CD4-positive, CD25-positive, alpha-beta regulatory T cell (primary cell): ENCODE measurements around the gene UBE2G1. TPM values are rescaled to one million over a fixed set of nuclear protein-coding genes. Genes with fewer than 3 reads are reported as not detected.

Experiments used
- ATAC-seq, 2 donors: fragments of 150-1000 bp; cut with Tn5 transposase; one replicate each; pipeline ENCODE4 v1.10.0; 2021; ENCODE audit warnings: low read depth in 2 of 2, moderate number of reproducible peaks in 2 of 2, moderate library complexity in 1 of 2
- DNase-seq, 3 donors: peaks; one replicate each; pipeline versions ENCODE4 v3.0.0 to v3.0.0-alpha.2; 2012 to 2022; ENCODE audit warnings: mixed read lengths in 1 of 3
- H3K27ac ChIP-seq: one replicate; pipeline ENCODE4 v1.7.0; 2013; ENCODE audit warnings: mild to moderate bottlenecking, low read length; ENCODE audit not compliant: insufficient read depth, poor library complexity, severe bottlenecking
- H3K27me3 ChIP-seq: one replicate; pipeline ENCODE4 v1.7.0; 2013; ENCODE audit warnings: low read length; ENCODE audit not compliant: control insufficient read depth, insufficient read depth
- H3K36me3 ChIP-seq: one replicate; pipeline ENCODE4 v1.7.0; 2013; ENCODE audit warnings: mild to moderate bottlenecking, low read length, moderate library complexity; ENCODE audit not compliant: control insufficient read depth, insufficient read depth
- H3K4me1 ChIP-seq: 2 replicates; pipeline ENCODE4 v1.7.0; 2013; ENCODE audit warnings: mild to moderate bottlenecking, low read length; ENCODE audit not compliant: insufficient read depth, control insufficient read depth, poor library complexity, severe bottlenecking
- H3K4me3 ChIP-seq: one replicate; pipeline ENCODE4 v1.7.0; 2013; ENCODE audit warnings: low read depth, mild to moderate bottlenecking, low read length, moderate library complexity
- H3K9me3 ChIP-seq, 2 experiments: 1 replicate in 1 of 2; 2 replicates in 1 of 2; pipeline ENCODE4 v1.7.0; 2013; ENCODE audit warnings: low read length in 2 of 2, mild to moderate bottlenecking in 1 of 2, moderate library complexity in 1 of 2; ENCODE audit not compliant: control insufficient read depth in 2 of 2
- H3K27ac Mint-ChIP-seq, 3 donors: one replicate each; pipeline ENCODE4 v1.8.0; 2020 to 2022; ENCODE audit warnings: mild to moderate bottlenecking in 3 of 3, mixed read lengths in 3 of 3, moderate library complexity in 2 of 3
- H3K27me3 Mint-ChIP-seq: one replicate; pipeline ENCODE4 v1.8.0; 2022; ENCODE audit warnings: mild to moderate bottlenecking, mixed read lengths
- H3K36me3 Mint-ChIP-seq: one replicate; pipeline ENCODE4 v1.8.0; 2020; ENCODE audit warnings: mixed read lengths
- H3K4me1 Mint-ChIP-seq, 4 donors: one replicate each; pipeline ENCODE4 v1.8.0; 2020 to 2022; ENCODE audit warnings: mixed read lengths in 4 of 4, mild to moderate bottlenecking in 1 of 4
- H3K4me3 Mint-ChIP-seq, 4 donors: one replicate each; pipeline ENCODE4 v1.8.0; 2020 to 2022; ENCODE audit warnings: mild to moderate bottlenecking in 4 of 4, mixed read lengths in 4 of 4, moderate library complexity in 3 of 4
- H3K9me3 Mint-ChIP-seq, 7 donors: one replicate each; pipeline ENCODE4 v1.8.0; 2020 to 2022; ENCODE audit warnings: mixed read lengths in 7 of 7, mild to moderate bottlenecking in 3 of 7, moderate library complexity in 2 of 7
- polyA plus RNA-seq, 4 donors: library from polyadenylated mRNA; unstranded; fragments of 300-500 nt; fragmentation: Illumina TruSeq; gene quantifications; one replicate each; pipeline ENCODE4 v1.2.3, GENCODE V29; 2021
- total RNA-seq: library from RNA; stranded (reverse); gene quantifications from one replicate; pipeline ENCODE4 v1.2.3, GENCODE V29; 2022

The UBE2G1 gene
- total and polyA plus RNA-seq, 5 donors from 2014 or later = 55.0 to 67.9 (median 61.0) TPM

DNA sequence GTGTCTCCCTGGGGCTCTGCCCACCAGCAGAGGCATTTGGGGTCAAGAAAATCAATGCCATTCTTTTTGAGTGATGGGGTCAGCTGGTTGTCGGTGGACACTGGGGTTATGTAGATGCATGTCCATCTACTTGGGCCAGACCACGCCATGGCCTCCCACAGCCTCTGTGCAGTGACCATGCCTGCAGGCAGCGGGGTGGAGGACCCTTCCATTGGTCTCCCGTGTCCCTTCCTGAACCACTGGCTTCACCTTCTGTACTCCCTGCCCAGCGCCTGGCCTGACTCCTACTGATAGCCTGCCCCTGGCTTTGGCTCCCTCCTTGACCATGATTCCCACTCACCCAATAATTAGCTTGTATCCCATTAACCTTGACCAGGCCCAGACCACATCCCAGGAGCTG is 39.2 kb upstream of the UBE2G1 start:
- ATAC-seq (no peak), DNase-seq (no peak)
- Mint-ChIP-seq H3K36me3 (no peaks in the 10 kb centered on the region), H3K4me3 (no peak overlapping the region), H3K4me1 (no peaks in the 10 kb centered on the region), H3K27me3 (peaks cover 7% of the 10 kb centered on the region), H3K27ac (peak overlapping the region in 1 of 3 donors; percentile 25), H3K9me3 (no peaks in the 10 kb centered on the region)
- Histone ChIP-seq H3K4me1 (no peaks in the 10 kb centered on the region), H3K36me3 (no peaks in the 10 kb centered on the region), H3K4me3 (no peak overlapping the region), H3K9me3 (no peaks in the 10 kb centered on the region), H3K27me3 (no peaks in the 10 kb centered on the region), H3K27ac (no peak overlapping the region)

DNA sequence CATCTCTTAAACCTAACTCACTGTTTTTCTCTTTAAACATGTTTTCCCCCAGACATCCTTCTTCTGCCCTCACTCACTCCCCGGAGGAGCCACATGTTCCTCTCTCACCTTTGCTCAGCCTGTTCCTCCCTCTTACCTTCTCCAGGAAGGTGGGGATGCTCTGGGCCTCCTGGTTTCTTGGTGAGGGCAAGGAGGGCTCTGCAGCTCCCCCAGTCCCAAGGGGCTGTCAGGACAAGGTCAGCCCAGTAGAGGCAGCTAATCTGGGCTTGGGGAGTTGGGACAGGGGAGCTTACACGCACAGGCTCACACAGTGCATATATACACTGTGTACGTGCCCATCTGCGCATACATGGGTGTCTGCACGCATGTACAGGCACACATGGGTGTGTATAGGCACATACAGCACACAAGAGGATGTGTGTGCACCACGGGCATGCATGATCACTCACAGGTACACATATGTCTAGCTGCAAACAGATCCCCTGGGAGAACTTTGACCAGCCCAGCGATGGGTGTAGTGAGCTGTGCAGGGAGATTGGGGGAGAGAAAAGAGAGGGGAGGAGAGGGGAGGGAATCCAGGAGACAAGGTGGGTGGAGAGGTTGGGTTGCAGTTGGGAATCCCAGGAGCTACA is 38.7 kb upstream of the UBE2G1 start:
- no peak overlapping the region for H3K27ac ChIP-seq
- DNase-seq = no peak
- no peaks in the 10 kb centered on the region for H3K36me3 Mint-ChIP-seq
- H3K4me3 ChIP-seq = no peak overlapping the region
- ATAC-seq = no peak
- H3K36me3 ChIP-seq = no peaks in the 10 kb centered on the region
- peak overlapping the region in 1 of 4 donors; percentile 32 for H3K4me3 Mint-ChIP-seq
- H3K27ac Mint-ChIP-seq = peak overlapping the region in 1 of 3 donors; percentile 62
- no peaks in the 10 kb centered on the region for H3K4me1 Mint-ChIP-seq
- no peaks in the 10 kb centered on the region for H3K4me1 ChIP-seq
- H3K27me3 ChIP-seq = no peaks in the 10 kb centered on the region
- H3K27me3 Mint-ChIP-seq = peaks cover 7% of the 10 kb centered on the region
- H3K9me3 Mint-ChIP-seq = no peaks in the 10 kb centered on the region
- H3K9me3 ChIP-seq = no peaks in the 10 kb centered on the region

DNA sequence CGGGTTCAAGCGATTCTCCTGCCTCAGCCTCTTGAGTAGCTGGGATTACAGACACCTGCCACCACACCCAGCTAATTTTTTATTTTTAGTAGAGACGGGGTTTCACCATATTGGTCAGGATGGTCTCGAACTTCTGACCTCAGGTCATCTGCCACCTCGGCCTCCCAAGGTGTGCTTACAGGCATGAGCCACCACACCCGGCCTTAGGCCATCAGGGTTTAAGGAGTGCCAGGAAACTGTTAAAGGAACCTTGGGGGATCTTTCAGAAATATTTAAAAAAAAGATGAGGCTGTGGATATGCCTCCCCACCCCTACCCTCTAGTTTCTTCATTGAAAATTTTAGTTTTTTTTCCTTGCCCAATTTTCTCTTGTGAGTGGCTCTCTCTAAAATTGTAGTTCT is 31.4 kb upstream of the UBE2G1 start:
- no peaks in the 10 kb centered on the region for H3K9me3 ChIP-seq
- peak overlapping the region in 1 of 3 donors; percentile 26 for H3K27ac Mint-ChIP-seq
- no peaks in the 10 kb centered on the region for H3K9me3 Mint-ChIP-seq
- no peak for DNase-seq
- no peaks in the 10 kb centered on the region for H3K27me3 ChIP-seq
- H3K36me3 ChIP-seq = no peaks in the 10 kb centered on the region
- ATAC-seq = no peak
- no peak overlapping the region for H3K27ac ChIP-seq
- H3K4me3 Mint-ChIP-seq = no peak overlapping the region
- peaks cover 9% of the 10 kb centered on the region for H3K27me3 Mint-ChIP-seq
- no peaks in the 10 kb centered on the region for H3K36me3 Mint-ChIP-seq
- peaks cover 6% of the 10 kb centered on the region for H3K4me1 ChIP-seq
- H3K4me3 ChIP-seq = no peak overlapping the region
- H3K4me1 Mint-ChIP-seq = peaks cover 0 to 15% (median 8%) of the 10 kb centered on the region in 4 donors

DNA sequence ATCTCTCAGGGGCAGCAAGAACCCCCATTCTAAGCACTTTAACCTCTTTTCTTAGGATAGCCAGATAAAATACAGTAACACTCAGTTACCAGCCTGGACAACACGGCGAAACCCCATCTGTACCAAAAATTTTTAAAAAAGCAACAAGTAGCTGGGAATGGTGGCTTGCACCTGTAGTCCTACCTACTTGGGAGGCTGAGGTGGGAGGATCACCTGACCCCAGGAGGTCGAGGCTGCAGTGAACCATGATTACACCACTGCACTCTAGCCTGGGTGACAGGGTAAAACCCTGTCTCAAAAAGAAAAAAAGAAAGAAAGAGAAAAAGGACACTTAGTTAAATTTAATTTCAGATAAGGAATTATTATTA is 28.6 kb upstream of the UBE2G1 start:
- H3K36me3 Mint-ChIP-seq = no peaks in the 10 kb centered on the region
- H3K27me3 Mint-ChIP-seq = peaks cover 6% of the 10 kb centered on the region
- Histone ChIP-seq H3K4me3 (no peak overlapping the region), H3K27ac (no peak overlapping the region), H3K9me3 (no peaks in the 10 kb centered on the region), H3K4me1 (peaks cover 6% of the 10 kb centered on the region), H3K27me3 (no peaks in the 10 kb centered on the region), H3K36me3 (no peaks in the 10 kb centered on the region)
- ATAC-seq (no peak), DNase-seq (no peak)
- peak overlapping the region in 2 of 3 donors; percentile 31 to 72 for H3K27ac Mint-ChIP-seq
- H3K4me3 Mint-ChIP-seq = no peak overlapping the region
- H3K9me3 Mint-ChIP-seq = no peaks in the 10 kb centered on the region
- peaks cover 0 to 15% (median 8%) of the 10 kb centered on the region in 4 donors for H3K4me1 Mint-ChIP-seq

DNA sequence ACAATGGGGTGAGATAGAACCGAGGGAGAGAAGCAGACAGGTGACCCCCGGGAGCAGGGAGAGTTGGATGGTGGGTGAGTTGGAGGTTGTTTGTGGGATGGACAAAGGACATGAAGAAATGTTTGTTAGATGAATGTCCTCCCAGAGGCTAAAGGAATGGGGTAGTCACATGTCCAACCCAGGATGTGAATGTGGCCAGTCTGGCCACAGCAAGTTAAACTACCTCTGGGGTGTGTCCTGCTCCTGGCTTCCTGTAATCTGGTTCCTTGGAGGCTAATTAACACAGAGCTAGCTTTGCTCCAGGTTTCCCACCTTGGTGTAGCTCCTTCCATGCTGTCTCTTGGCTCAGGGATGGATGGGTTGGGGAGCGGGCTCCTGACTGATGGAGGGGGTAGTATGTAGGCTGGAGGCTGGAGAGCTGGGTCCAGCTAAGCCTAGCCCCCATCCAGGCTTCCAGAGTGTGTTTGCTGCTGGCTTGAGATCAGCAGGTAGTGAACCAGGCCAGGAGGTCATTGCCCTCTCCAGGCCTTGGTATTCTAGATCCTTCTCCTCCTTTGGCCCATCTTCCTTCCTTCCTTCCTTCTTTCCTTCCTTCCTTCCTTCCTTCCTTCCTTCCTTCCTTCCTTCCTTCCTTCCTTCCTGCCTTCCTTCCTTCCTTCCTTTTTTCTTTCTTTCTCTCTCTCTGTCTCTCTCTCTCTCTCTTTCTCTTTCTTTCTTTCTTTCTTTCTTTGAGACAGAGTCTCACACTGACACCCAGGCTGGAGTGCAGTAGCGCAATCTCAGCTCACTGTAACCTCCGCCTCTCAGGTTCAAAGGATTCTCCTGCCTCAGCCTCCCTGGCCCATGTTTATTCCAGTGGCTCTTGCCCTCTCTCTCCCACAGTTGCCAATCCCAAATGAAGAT is 28.0 kb upstream of the UBE2G1 start:
- H3K27me3 ChIP-seq = no peaks in the 10 kb centered on the region
- Mint-ChIP-seq H3K4me1 (peaks cover 0 to 15% (median 8%) of the 10 kb centered on the region in 4 donors), H3K9me3 (no peaks in the 10 kb centered on the region), H3K36me3 (no peaks in the 10 kb centered on the region), H3K27ac (peak overlapping the region in 2 of 3 donors; percentile 20 to 72), H3K27me3 (peaks cover 6% of the 10 kb centered on the region), H3K4me3 (no peak overlapping the region)
- no peak for ATAC-seq
- no peak overlapping the region for H3K27ac ChIP-seq
- H3K36me3 ChIP-seq = no peaks in the 10 kb centered on the region
- DNase-seq = no peak
- peaks cover 6% of the 10 kb centered on the region for H3K4me1 ChIP-seq
- no peak overlapping the region for H3K4me3 ChIP-seq
- no peaks in the 10 kb centered on the region for H3K9me3 ChIP-seq

- no peaks in the 10 kb centered on the region for H3K27me3 ChIP-seq
- peaks cover 6% of the 10 kb centered on the region for H3K4me1 ChIP-seq
- Mint-ChIP-seq H3K4me1 (peaks cover 0 to 15% (median 8%) of the 10 kb centered on the region in 4 donors), H3K27ac (peak overlapping the region in 1 of 3 donors; percentile 20), H3K27me3 (peaks cover 4% of the 10 kb centered on the region), H3K36me3 (no peaks in the 10 kb centered on the region), H3K4me3 (peak overlapping the region in 1 of 4 donors; percentile 28), H3K9me3 (no peaks in the 10 kb centered on the region)
- H3K27ac ChIP-seq = no peak overlapping the region
- ATAC-seq = no peak
- no peak overlapping the region for H3K4me3 ChIP-seq
- no peak for DNase-seq
- no peaks in the 10 kb centered on the region for H3K36me3 ChIP-seq
- no peaks in the 10 kb centered on the region for H3K9me3 ChIP-seq
These were observed 27.3 kb upstream of the UBE2G1 start for GRCh38 chr17:4393806-4394205.

DNA sequence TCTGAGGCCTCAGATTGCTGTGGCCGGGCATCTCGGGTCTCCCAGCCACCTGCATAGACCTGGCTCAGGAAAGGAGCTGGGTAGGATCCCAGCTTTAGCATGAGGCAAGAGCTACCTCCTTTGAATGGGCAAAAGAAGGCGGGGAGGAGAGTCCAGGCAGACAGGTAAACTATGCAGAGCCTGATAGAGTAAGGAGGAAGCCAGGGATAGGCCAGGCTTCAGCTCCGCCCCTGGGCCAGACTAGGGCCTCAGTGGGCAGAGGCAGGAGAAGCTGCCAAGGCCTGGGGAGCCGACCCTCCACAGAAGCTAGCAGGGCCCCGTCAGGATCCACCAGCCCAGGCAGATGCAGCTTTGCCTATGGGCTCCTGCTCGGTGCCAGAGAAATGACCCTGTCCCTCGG is 22.6 kb upstream of the UBE2G1 start:
- Mint-ChIP-seq H3K4me3 (no peak overlapping the region), H3K36me3 (no peaks in the 10 kb centered on the region), H3K4me1 (peaks cover 0 to 3% (median 0%) of the 10 kb centered on the region in 4 donors), H3K9me3 (no peaks in the 10 kb centered on the region), H3K27me3 (peaks cover 6% of the 10 kb centered on the region), H3K27ac (no peak overlapping the region)
- Histone ChIP-seq H3K27me3 (no peaks in the 10 kb centered on the region), H3K4me1 (no peaks in the 10 kb centered on the region), H3K27ac (no peak overlapping the region), H3K4me3 (no peak overlapping the region), H3K36me3 (no peaks in the 10 kb centered on the region), H3K9me3 (no peaks in the 10 kb centered on the region)
- DNase-seq = no peak
- ATAC-seq = no peak
